HG03045 (cell line): ENCODE measurements around the gene WDR47.

Experiments
- ATAC-seq: cut with Tn5 transposase; IDR thresholded peaks from one replicate; pipeline ENCODE4 v1.9.1; 2021; ENCODE audit warnings: mild to moderate bottlenecking, moderate library complexity; ENCODE audit not compliant: unreplicated experiment

Gene WDR47

GRCh38 chr1:109041621-109042468 is at the start of gene WDR47:
Gene WDR47, minus strand, starts transcription at chr1:109042102. Its CDS starts 18,590 bp downstream, at chr1:109023512.
- ATAC-seq, result peak; percentile 97

GRCh38 chr1:109091078-109091838 is 49.4 kb upstream of the WDR47 start:
- ATAC-seq, result peak; percentile 61

GRCh38 chr1:109090196-109091077 is 48.5 kb upstream of the WDR47 start, which contains the start of gene TMEM167B:
Gene TMEM167B, plus strand, starts transcription at chr1:109090764. Its CDS starts 109 bp downstream, at chr1:109090873.
- ATAC-seq, result peak; percentile 91

GRCh38 chr1:109089242-109090015 is 47.5 kb upstream of the WDR47 start:
- ATAC-seq, result no peak

- ATAC-seq, result no peak
Measured at GRCh38 chr1:109084563-109085517, 42.9 kb upstream of the WDR47 start.

GRCh38 chr1:109083923-109084322 is 42.0 kb upstream of the WDR47 start:
- no peak for ATAC-seq

GRCh38 chr1:109083501-109083900 is 41.6 kb upstream of the WDR47 start:
- ATAC-seq, result no peak

- no peak for ATAC-seq
Measured at GRCh38 chr1:109080441-109081082, 38.7 kb upstream of the WDR47 start.

- no peak for ATAC-seq
Measured at GRCh38 chr1:109079240-109079622, 37.3 kb upstream of the WDR47 start.

GRCh38 chr1:109078317-109078716 is 36.4 kb upstream of the WDR47 start:
- ATAC-seq, result no peak

- peak; percentile 99 for ATAC-seq
Measured at GRCh38 chr1:109075531-109076490, 33.9 kb upstream of the WDR47 start, which contains the start of gene TAF13. Gene TAF13, minus strand, starts transcription at chr1:109076003. Its CDS starts 56 bp downstream, at chr1:109075947.

GRCh38 chr1:109069294-109069693 is 27.4 kb upstream of the WDR47 start:
- no peak for ATAC-seq

GRCh38 chr1:109067883-109068282 is 26.0 kb upstream of the WDR47 start:
- no peak for ATAC-seq

- ATAC-seq, result no peak
Measured at GRCh38 chr1:109065137-109065536, 23.2 kb upstream of the WDR47 start.

GRCh38 chr1:109061183-109061582 is 19.3 kb upstream of the WDR47 start:
- no peak for ATAC-seq

GRCh38 chr1:109060707-109061106 is 18.8 kb upstream of the WDR47 start:
- no peak for ATAC-seq

GRCh38 chr1:109059026-109059425 is 17.1 kb upstream of the WDR47 start:
- no peak for ATAC-seq
